Liver (tissue), 9 donors: ENCODE measurements around the gene TMEM164. TPM values are rescaled to one million over a fixed set of nuclear protein-coding genes. Genes with fewer than 3 reads are reported as not detected.
A peak's percentile ranks its signal among the peaks of the same experiment; 100 is the strongest.

Experiments
- DNase-seq: peaks from one replicate; pipeline ENCODE4 v3.0.0-alpha.2; 2017; ENCODE audit warnings: low spot score
- H3K27ac ChIP-seq, 2 donors: one replicate each; pipeline ENCODE4 v1.7.0; 2013; ENCODE audit warnings: inconsistent platforms in 2 of 2, low read length in 2 of 2, control low read depth in 1 of 2, low read depth in 1 of 2, mild to moderate bottlenecking in 1 of 2
- H3K27me3 ChIP-seq, 4 donors: one replicate each; pipeline versions ENCODE4 v1.6.1 to v1.7.0; 2013; ENCODE audit warnings: low read length in 3 of 4, inconsistent platforms in 1 of 4, mild to moderate bottlenecking in 1 of 4, moderate library complexity in 1 of 4; ENCODE audit not compliant: control insufficient read depth in 4 of 4, insufficient read depth in 4 of 4
- H3K36me3 ChIP-seq, 4 donors: one replicate each; pipeline versions ENCODE4 v1.6.1 to v1.7.0; 2013; ENCODE audit warnings: low read length in 3 of 4, mild to moderate bottlenecking in 3 of 4, low read depth in 1 of 4, moderate library complexity in 1 of 4; ENCODE audit not compliant: control insufficient read depth in 4 of 4, insufficient read depth in 3 of 4
- H3K4me1 ChIP-seq, 4 donors: one replicate each; pipeline versions ENCODE4 v1.6.1 to v1.7.0; 2013; ENCODE audit warnings: low read length in 3 of 4, mild to moderate bottlenecking in 3 of 4, moderate library complexity in 1 of 4; ENCODE audit not compliant: control insufficient read depth in 4 of 4, insufficient read depth in 4 of 4
- H3K4me3 ChIP-seq, 3 donors: one replicate each; pipeline versions ENCODE4 v1.6.1 to v1.7.0; 2013; ENCODE audit warnings: low read length in 3 of 3, control low read depth in 1 of 3, low read depth in 1 of 3, mild to moderate bottlenecking in 1 of 3
- H3K9ac ChIP-seq, 2 donors: one replicate each; pipeline ENCODE4 v1.7.0; 2013; ENCODE audit warnings: low read length in 2 of 2, mild to moderate bottlenecking in 2 of 2, moderate library complexity in 2 of 2, control low read depth in 1 of 2, low read depth in 1 of 2
- H3K9me3 ChIP-seq, 4 donors: one replicate each; pipeline versions ENCODE4 v1.6.1 to v1.7.0; 2013; ENCODE audit warnings: low read length in 3 of 4; ENCODE audit not compliant: control insufficient read depth in 4 of 4
- EGR1 ChIP-seq, 2 donors: IDR thresholded peaks; 2 replicates each; pipeline ENCODE4 v1.6.1; 2016 to 2018; ENCODE audit warnings: antibody characterized with exemption in 2 of 2, low read depth in 2 of 2
- FOXA1 ChIP-seq: IDR thresholded peaks from 2 replicates; pipeline ENCODE4 v1.6.1; 2016; ENCODE audit warnings: antibody characterized with exemption
- FOXA2 ChIP-seq: IDR thresholded peaks from 2 replicates; pipeline ENCODE4 v1.6.1; 2016; ENCODE audit warnings: antibody characterized with exemption
- GABPA ChIP-seq, 2 donors: IDR thresholded peaks in 1 of 2; conservative IDR thresholded peaks in 1 of 2; 2 replicates each; pipeline ENCODE4 v1.6.1; 2016; ENCODE audit warnings: antibody characterized with exemption in 2 of 2, mild to moderate bottlenecking in 1 of 2, moderate library complexity in 1 of 2
- HNF4A ChIP-seq, 2 donors: conservative IDR thresholded peaks; 2 replicates each; pipeline ENCODE4 v1.6.1; 2016; ENCODE audit warnings: antibody characterized with exemption in 2 of 2, mild to moderate bottlenecking in 2 of 2
- HNF4G ChIP-seq: IDR thresholded peaks from 2 replicates; pipeline ENCODE4 v1.6.1; 2016; ENCODE audit warnings: antibody characterized with exemption
- JUND ChIP-seq, 2 donors: IDR thresholded peaks; 2 replicates each; pipeline ENCODE4 v1.6.1; 2016; ENCODE audit warnings: antibody characterized with exemption in 2 of 2
- NR2F2 ChIP-seq: IDR thresholded peaks from 2 replicates; pipeline ENCODE4 v1.6.1; 2016; ENCODE audit warnings: antibody characterized with exemption
- RAD21 ChIP-seq, 2 donors: IDR thresholded peaks; 2 replicates each; pipeline ENCODE4 v1.6.1; 2016; ENCODE audit warnings: antibody characterized with exemption in 2 of 2, mild to moderate bottlenecking in 2 of 2
- RXRA ChIP-seq, 2 donors: IDR thresholded peaks; 2 replicates each; pipeline ENCODE4 v1.6.1; 2017 to 2018; ENCODE audit warnings: antibody characterized with exemption in 2 of 2, mild to moderate bottlenecking in 1 of 2
- SP1 ChIP-seq: IDR thresholded peaks from 2 replicates; pipeline ENCODE4 v1.6.1; 2018; ENCODE audit warnings: antibody characterized with exemption, mild to moderate bottlenecking
- TAF1 ChIP-seq: conservative IDR thresholded peaks from 2 replicates; pipeline ENCODE4 v1.6.1; 2016; ENCODE audit warnings: antibody characterized with exemption, mild to moderate bottlenecking
- YY1 ChIP-seq: IDR thresholded peaks from 2 replicates; pipeline ENCODE4 v1.6.1; 2016; ENCODE audit warnings: antibody characterized with exemption, mild to moderate bottlenecking
- polyA plus RNA-seq, 2 donors: library from polyadenylated mRNA; stranded (reverse) in 1 of 2; unstranded in 1 of 2; fragments of 200-250 nt in 1 of 2; fragments of >200 nt in 1 of 2; fragmentation: Nextera tagmentation in 1 of 2; extraction: Ambion mirVana in 1 of 2; gene quantifications; one replicate each; pipeline versions ENCODE4 v1.2.1 to v1.2.3, GENCODE V29; 2013 to 2015
- total RNA-seq, 2 donors: library from RNA; depleted of rRNA; stranded (reverse); fragments of >200 nt; gene quantifications; one replicate each; pipeline ENCODE4 v1.2.3, GENCODE V29; 2014
- TF ChIP-seq, protein P1 (sequence below): fragments of 150-350 bp; IDR thresholded peaks from 2 replicates; pipeline ENCODE4 v1.5.1; 2017; ENCODE audit warnings: improper control_type of control experiment, low read depth, low read length; ENCODE audit not compliant: missing input control
- TF ChIP-seq, protein P2 (sequence below): IDR thresholded peaks from 2 replicates; pipeline ENCODE4 v1.6.1; 2016; ENCODE audit warnings: antibody characterized with exemption
- TF ChIP-seq, protein P3 (sequence below): IDR thresholded peaks from 2 replicates; pipeline ENCODE4 v1.6.1; 2016; ENCODE audit warnings: antibody characterized with exemption
- TF ChIP-seq, protein P4 (sequence below): IDR thresholded peaks from 2 replicates; pipeline ENCODE4 v1.6.1; 2016; ENCODE audit warnings: antibody characterized with exemption
- TF ChIP-seq, protein P5 (sequence below): IDR thresholded peaks from 2 replicates; pipeline ENCODE4 v1.6.1; 2016; ENCODE audit warnings: antibody characterized with exemption, mild to moderate bottlenecking
- donor health status: healthy.
- donor health status: healthy.
- donor health status: healthy.
- donor health status: healthy.
- donor health status: healthy.

Gene TMEM164
- total and polyA plus RNA-seq, 4 donors, result 0.40 to 8.5 (median 2.9) TPM

- H3K9ac ChIP-seq, result no peak overlapping the region
- H3K36me3 ChIP-seq, result no peaks in the 10 kb centered on the region
- H3K9me3 ChIP-seq, result peaks cover 0 to 2% (median 0%) of the 10 kb centered on the region in 4 donors
- H3K4me1 ChIP-seq, result no peaks in the 10 kb centered on the region
- no peak overlapping the region for H3K4me3 ChIP-seq
- H3K27ac ChIP-seq, result no peak overlapping the region
- no peaks in the 10 kb centered on the region for H3K27me3 ChIP-seq
- TF ChIP-seq HNF4A (conservative IDR thresholded peaks at IDR 0.05) (no peak), RXRA (IDR thresholded peaks at IDR 0.05) (no peak), RAD21 (IDR thresholded peaks at IDR 0.05) (no peak), TAF1 (no peak), JUND (IDR thresholded peaks at IDR 0.05) (no peak), HNF4G (no peak), FOXA2 (no peak), FOXA1 (no peak), GABPA (IDR thresholded peaks at IDR 0.05 in 1 of 2, conservative IDR thresholded peaks at IDR 0.05 in 1 of 2) (no peak), EGR1 (IDR thresholded peaks at IDR 0.05; ENCODE audit: low read depth in 2 of 2) (no peak), SP1 (no peak), YY1 (no peak), NR2F2 (no peak)
- TF ChIP-seq, protein P1, sequence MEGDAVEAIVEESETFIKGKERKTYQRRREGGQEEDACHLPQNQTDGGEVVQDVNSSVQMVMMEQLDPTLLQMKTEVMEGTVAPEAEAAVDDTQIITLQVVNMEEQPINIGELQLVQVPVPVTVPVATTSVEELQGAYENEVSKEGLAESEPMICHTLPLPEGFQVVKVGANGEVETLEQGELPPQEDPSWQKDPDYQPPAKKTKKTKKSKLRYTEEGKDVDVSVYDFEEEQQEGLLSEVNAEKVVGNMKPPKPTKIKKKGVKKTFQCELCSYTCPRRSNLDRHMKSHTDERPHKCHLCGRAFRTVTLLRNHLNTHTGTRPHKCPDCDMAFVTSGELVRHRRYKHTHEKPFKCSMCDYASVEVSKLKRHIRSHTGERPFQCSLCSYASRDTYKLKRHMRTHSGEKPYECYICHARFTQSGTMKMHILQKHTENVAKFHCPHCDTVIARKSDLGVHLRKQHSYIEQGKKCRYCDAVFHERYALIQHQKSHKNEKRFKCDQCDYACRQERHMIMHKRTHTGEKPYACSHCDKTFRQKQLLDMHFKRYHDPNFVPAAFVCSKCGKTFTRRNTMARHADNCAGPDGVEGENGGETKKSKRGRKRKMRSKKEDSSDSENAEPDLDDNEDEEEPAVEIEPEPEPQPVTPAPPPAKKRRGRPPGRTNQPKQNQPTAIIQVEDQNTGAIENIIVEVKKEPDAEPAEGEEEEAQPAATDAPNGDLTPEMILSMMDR, result no peak
- TF ChIP-seq, protein P2, sequence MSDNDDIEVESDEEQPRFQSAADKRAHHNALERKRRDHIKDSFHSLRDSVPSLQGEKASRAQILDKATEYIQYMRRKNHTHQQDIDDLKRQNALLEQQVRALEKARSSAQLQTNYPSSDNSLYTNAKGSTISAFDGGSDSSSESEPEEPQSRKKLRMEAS, result no peak
- TF ChIP-seq, protein P3, sequence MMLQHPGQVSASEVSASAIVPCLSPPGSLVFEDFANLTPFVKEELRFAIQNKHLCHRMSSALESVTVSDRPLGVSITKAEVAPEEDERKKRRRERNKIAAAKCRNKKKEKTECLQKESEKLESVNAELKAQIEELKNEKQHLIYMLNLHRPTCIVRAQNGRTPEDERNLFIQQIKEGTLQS, result no peak
- TF ChIP-seq, protein P4, sequence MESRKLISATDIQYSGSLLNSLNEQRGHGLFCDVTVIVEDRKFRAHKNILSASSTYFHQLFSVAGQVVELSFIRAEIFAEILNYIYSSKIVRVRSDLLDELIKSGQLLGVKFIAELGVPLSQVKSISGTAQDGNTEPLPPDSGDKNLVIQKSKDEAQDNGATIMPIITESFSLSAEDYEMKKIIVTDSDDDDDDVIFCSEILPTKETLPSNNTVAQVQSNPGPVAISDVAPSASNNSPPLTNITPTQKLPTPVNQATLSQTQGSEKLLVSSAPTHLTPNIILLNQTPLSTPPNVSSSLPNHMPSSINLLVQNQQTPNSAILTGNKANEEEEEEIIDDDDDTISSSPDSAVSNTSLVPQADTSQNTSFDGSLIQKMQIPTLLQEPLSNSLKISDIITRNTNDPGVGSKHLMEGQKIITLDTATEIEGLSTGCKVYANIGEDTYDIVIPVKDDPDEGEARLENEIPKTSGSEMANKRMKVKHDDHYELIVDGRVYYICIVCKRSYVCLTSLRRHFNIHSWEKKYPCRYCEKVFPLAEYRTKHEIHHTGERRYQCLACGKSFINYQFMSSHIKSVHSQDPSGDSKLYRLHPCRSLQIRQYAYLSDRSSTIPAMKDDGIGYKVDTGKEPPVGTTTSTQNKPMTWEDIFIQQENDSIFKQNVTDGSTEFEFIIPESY, result no peak
- TF ChIP-seq, protein P5, sequence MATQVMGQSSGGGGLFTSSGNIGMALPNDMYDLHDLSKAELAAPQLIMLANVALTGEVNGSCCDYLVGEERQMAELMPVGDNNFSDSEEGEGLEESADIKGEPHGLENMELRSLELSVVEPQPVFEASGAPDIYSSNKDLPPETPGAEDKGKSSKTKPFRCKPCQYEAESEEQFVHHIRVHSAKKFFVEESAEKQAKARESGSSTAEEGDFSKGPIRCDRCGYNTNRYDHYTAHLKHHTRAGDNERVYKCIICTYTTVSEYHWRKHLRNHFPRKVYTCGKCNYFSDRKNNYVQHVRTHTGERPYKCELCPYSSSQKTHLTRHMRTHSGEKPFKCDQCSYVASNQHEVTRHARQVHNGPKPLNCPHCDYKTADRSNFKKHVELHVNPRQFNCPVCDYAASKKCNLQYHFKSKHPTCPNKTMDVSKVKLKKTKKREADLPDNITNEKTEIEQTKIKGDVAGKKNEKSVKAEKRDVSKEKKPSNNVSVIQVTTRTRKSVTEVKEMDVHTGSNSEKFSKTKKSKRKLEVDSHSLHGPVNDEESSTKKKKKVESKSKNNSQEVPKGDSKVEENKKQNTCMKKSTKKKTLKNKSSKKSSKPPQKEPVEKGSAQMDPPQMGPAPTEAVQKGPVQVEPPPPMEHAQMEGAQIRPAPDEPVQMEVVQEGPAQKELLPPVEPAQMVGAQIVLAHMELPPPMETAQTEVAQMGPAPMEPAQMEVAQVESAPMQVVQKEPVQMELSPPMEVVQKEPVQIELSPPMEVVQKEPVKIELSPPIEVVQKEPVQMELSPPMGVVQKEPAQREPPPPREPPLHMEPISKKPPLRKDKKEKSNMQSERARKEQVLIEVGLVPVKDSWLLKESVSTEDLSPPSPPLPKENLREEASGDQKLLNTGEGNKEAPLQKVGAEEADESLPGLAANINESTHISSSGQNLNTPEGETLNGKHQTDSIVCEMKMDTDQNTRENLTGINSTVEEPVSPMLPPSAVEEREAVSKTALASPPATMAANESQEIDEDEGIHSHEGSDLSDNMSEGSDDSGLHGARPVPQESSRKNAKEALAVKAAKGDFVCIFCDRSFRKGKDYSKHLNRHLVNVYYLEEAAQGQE, result no peak
- peak; percentile 34 for DNase-seq
Measured at GRCh38 chrX:109959356-109959871, 43.5 kb upstream of the TMEM164 start.
